Urothelium cell line (cell line): ENCODE results near the gene PTPRD.

Experiments used
- DNase-seq: peaks from one replicate; pipeline ENCODE4 v3.0.0; 2011; ENCODE audit warnings: low spot score, mixed read lengths
- FAIRE-seq: peaks from 2 replicates; lab custom pipeline; 2011; peaks lifted over from hg19 to GRCh38; lab: Jason Lieb, UNC

Gene PTPRD

GRCh38 chr9:8684978-8685708 is 1927.7 kb downstream of the PTPRD start:
- FAIRE-seq: no peak
- no peak for DNase-seq

GRCh38 chr9:8683496-8683895 is 1929.3 kb downstream of the PTPRD start:
- FAIRE-seq (no peak), DNase-seq (no peak)

- FAIRE-seq: no peak
These were observed 1932.1 kb downstream of the PTPRD start for GRCh38 chr9:8680658-8681057.

GRCh38 chr9:8680157-8680556 is 1932.6 kb downstream of the PTPRD start:
- no peak for DNase-seq

More at GRCh38 chr9:8680658-8681057, 1932.1 kb downstream of the PTPRD start:
- DNase-seq: no peak

GRCh38 chr9:8679371-8679822 is 1933.4 kb downstream of the PTPRD start:
- FAIRE-seq (no peak), DNase-seq (no peak)

More at GRCh38 chr9:8680157-8680556, 1932.6 kb downstream of the PTPRD start:
- FAIRE-seq: no peak

- no peak for FAIRE-seq
- no peak for DNase-seq
These were observed 1935.1 kb downstream of the PTPRD start for GRCh38 chr9:8677741-8678140.

GRCh38 chr9:8674536-8674935 is 1938.3 kb downstream of the PTPRD start:
- no peak for FAIRE-seq

GRCh38 chr9:8673830-8674229 is 1939.0 kb downstream of the PTPRD start:
- no peak for DNase-seq
- FAIRE-seq: no peak

More at GRCh38 chr9:8674536-8674935, 1938.3 kb downstream of the PTPRD start:
- DNase-seq: no peak

- no peak for FAIRE-seq
- DNase-seq: no peak
These were observed 1942.1 kb downstream of the PTPRD start for GRCh38 chr9:8670751-8671150.

- no peak for FAIRE-seq
- no peak for DNase-seq
These were observed 1944.1 kb downstream of the PTPRD start for GRCh38 chr9:8668751-8669150.

- DNase-seq (no peak), FAIRE-seq (no peak)
These were observed 1944.6 kb downstream of the PTPRD start for GRCh38 chr9:8668231-8668630.

GRCh38 chr9:8666060-8666459 is 1946.7 kb downstream of the PTPRD start:
- DNase-seq (no peak), FAIRE-seq (no peak)

GRCh38 chr9:8660383-8660782 is 1952.4 kb downstream of the PTPRD start:
- DNase-seq: peak; percentile 6

GRCh38 chr9:8659108-8659507 is 1953.7 kb downstream of the PTPRD start:
- no peak for FAIRE-seq
- DNase-seq: no peak

More at GRCh38 chr9:8660383-8660782, 1952.4 kb downstream of the PTPRD start:
- FAIRE-seq: no peak

- no peak for FAIRE-seq
These were observed 1957.7 kb downstream of the PTPRD start for GRCh38 chr9:8655071-8655470.

GRCh38 chr9:8653855-8654254 is 1958.9 kb downstream of the PTPRD start:
- no peak for DNase-seq
- FAIRE-seq: no peak

More at GRCh38 chr9:8655071-8655470, 1957.7 kb downstream of the PTPRD start:
- no peak for DNase-seq

GRCh38 chr9:8653111-8653510 is 1959.7 kb downstream of the PTPRD start:
- DNase-seq (no peak), FAIRE-seq (no peak)

- FAIRE-seq (no peak), DNase-seq (no peak)
These were observed 1960.5 kb downstream of the PTPRD start for GRCh38 chr9:8652255-8652654.

GRCh38 chr9:8651846-8652215 is 1961.0 kb downstream of the PTPRD start:
- DNase-seq (no peak), FAIRE-seq (no peak)

GRCh38 chr9:8651070-8651845 is 1961.5 kb downstream of the PTPRD start:
- DNase-seq (no peak), FAIRE-seq (no peak)

GRCh38 chr9:8649807-8650206 is 1963.0 kb downstream of the PTPRD start:
- no peak for FAIRE-seq

GRCh38 chr9:8649160-8649559 is 1963.6 kb downstream of the PTPRD start:
- FAIRE-seq (no peak), DNase-seq (no peak)

More at GRCh38 chr9:8649807-8650206, 1963.0 kb downstream of the PTPRD start:
- DNase-seq: no peak
